Erythroblast (primary cell): ENCODE results near the gene GNAQ.

ENCODE experiments used
- GATA1 ChIP-seq: IDR thresholded peaks from 2 replicates; pipeline ENCODE4 v1.6.1; 2011; ENCODE audit warnings: low read depth, mild to moderate bottlenecking, control low read depth, low read length, moderate library complexity
- POLR2A ChIP-seq: IDR thresholded peaks from 2 replicates; pipeline ENCODE4 v1.6.1; 2011; ENCODE audit warnings: mild to moderate bottlenecking, low read length

- no peak for TF ChIP-seq POLR2A
- no peak for TF ChIP-seq GATA1
These were observed 63.1 kb downstream of the GNAQ start for GRCh38 chr9:77968506-77968905.
